Muscle of back (tissue), 11 donors: ENCODE data around the gene TECTA. TPM values are rescaled to one million over a fixed set of nuclear protein-coding genes. Genes with fewer than 3 reads are reported as not detected.
"Not testable (repeated sequence)": the region's sequence is repeated elsewhere in the genome, so short reads cannot be mapped to it uniquely, and the experiment has no call there.

Experiments used
- DNase-seq, 3 donors: peaks; one replicate each; pipeline versions ENCODE4 v3.0.0 to v3.0.0-alpha.2; 2013
- polyA plus RNA-seq, 10 donors: library from polyadenylated mRNA; unstranded; fragments of 120-200 nt; gene quantifications; one replicate each; pipeline ENCODE4 v1.2.1, GENCODE V29; 2013; ENCODE audit not compliant: insufficient read length in 10 of 10

The TECTA gene
- polyA plus RNA-seq, 10 donors: 0.90 to 2.3 (median 1.5) TPM

DNA sequence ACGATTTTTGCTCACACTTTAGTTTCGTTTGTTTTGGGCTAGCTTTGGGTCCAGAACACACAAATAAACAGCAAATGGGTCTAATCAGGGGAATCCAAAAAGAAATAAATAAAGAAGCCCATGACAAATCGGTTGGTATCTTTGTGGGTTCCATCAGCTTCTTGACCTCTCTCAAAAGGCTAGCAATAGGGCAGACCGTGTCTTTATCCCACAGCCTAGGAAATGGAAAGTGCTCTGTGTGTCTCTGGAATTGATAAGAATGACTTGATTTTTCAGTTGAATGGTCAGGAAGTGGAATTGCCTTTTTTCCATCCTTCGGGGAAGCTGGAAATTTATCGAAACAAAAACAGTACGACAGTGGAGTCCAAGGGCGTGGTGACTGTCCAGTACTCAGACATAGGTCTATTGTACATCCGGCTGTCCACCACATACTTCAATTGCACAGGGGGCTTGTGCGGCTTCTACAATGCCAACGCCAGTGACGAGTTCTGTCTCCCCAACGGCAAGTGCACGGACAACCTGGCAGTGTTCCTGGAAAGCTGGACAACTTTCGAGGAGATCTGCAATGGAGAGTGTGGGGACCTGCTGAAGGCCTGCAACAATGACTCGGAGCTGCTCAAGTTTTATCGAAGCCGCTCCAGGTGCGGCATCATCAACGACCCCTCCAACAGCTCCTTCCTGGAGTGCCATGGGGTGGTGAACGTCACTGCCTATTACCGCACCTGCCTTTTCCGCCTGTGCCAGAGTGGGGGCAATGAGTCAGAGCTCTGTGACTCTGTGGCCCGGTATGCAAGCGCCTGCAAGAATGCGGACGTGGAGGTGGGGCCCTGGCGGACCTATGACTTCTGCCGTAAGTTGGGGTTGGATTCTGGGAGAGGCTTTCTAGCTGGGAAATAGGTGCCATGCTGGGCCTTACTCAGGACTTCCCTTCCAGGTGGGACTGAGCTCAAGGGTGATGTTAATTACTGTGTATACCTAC lies 28.6 kb downstream of the TECTA start:
- DNase-seq: no peak

DNA sequence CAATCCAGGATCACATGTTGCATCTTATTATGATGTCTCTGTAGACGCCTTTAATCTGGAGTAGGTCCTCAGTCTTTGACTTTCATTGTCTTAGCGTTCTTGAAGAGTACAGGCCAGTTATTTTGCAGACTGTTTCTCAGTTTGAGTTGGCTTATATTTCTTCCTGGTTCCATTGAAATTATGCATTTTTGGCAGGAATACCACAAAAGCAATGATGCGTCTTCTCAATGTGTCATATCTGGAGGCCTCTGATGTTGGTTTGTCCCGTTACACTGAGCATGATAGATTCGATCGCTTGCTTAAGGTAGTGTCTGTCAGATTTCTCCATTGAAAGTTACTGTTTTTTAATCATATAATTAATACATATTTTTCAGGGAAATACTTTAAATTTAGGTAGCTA lies 30.6 kb downstream of the TECTA start:
- DNase-seq: no peak

DNA sequence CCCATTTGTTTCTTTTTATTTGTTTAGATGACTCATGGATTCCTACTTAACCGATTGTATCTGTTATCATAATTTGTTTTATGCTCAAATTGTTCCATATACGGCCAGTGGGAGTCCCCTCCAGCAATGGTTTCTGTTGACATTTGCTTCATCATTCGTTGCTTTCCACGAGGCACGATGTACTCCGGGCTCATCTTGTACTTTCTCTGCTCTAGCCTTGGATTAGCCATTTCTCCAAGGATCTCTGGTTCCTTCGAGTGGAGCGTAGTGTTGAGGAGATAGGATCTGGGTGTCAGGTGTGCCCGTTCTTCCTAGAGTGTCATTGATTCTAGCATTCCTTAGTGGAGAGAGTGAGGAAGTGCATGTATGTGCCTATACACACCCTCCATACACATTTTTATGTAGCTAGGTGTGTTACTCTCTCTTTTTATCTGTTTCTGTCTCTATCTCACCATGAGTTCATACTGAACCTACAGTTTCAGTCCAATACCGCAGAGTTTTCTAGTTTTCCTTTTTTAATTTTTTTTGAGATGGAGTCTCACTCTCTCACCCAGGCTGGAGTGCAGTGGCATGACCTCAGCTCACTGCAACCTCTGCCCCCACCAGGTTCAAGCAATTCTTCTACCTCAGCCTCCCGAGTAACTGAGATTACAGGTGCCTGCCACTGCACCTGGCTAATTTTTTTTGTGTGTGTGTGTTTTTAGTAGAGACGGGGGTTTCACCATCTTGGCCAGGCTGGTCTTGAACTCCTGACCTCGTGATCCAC lies 31.4 kb downstream of the TECTA start:
- no peak for DNase-seq

GRCh38 chr11:121134741-121135312 lies 33.8 kb downstream of the TECTA start:
- DNase-seq: peak in 2 of 3 donors; percentile 20 to 39

- DNase-seq: no peak
These were observed 36.0 kb downstream of the TECTA start for GRCh38 chr11:121137005-121137404.

- DNase-seq: no peak
These were observed 37.2 kb downstream of the TECTA start for GRCh38 chr11:121138259-121138658.

DNA sequence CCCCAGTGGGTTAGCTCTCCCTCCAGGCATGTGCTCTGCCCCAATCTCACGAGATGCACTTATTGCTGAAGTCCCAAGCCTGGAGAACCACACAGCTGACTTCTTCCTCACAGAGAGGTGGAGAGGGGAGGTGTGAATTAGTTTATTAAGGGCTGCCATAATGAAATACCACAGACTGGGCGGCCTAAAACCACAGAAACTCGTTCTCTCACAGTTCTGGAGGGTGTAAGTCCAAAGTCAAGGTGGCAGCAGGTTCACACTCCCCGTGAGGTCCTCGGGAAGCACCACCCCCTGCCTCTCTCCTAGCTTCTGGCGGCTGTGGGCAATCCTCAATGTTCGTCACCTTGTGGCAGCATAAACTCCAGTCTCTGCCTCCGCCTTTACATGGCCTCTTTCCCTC lies 39.3 kb downstream of the TECTA start:
- DNase-seq: no peak

- DNase-seq: no peak
These were observed 40.0 kb downstream of the TECTA start for GRCh38 chr11:121141066-121141465.

DNA sequence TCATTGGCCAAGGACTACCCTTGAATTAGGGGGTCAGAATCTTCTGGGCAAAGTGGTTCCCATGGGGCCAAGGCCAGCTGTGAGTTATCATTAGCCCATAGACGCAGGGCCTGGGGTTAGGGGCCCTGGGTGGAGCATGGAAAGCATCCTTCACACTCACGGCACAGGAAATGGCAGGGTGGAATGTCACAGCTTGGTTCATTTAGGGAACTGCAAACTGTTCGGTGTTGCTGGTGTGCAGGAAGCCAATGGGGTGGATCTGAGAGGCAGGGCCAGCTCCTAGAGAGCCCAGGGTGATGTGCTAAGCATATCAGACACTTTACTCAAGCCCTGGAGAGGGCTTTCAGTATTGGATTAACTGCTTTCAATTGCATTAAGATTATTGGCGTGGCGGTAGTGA lies 42.9 kb downstream of the TECTA start:
- DNase-seq: no peak

DNA sequence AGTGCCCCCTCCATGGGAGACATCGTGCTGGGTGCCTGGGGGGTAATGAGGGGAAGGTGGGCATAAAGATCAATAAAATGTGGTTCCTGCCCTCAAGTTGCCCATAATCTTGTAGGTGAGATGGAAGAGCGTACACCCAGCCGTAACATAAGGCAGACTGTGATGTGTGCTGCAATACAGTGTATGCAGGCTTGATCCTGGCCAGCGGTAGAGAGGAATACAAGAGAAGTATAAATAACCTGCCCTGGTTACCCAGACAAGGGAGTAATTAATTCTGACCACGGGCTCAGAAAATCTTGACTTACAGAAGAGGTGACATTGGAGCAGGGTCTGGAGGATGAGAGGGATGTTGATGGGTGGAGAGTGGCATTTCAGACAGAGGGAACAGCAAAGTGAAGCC lies 43.7 kb downstream of the TECTA start:
- no peak for DNase-seq

DNA sequence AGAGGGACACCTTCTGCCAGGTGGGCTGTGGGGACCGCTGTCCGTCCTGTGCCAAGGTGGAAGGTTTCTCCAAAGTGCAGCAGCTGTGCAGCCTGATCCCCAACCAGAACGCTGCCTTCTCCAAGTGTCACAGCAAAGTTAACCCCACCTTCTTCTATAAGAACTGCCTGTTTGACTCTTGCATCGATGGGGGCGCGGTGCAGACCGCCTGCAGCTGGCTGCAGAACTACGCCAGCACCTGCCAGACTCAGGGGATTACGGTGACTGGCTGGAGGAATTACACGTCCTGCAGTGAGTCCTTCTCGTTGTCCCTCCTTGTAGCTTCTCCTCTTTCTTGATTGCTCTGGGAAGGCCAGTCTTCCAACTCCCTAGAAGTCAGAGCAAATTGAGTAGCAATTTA lies 44.8 kb downstream of the TECTA start:
- DNase-seq: no peak

DNA sequence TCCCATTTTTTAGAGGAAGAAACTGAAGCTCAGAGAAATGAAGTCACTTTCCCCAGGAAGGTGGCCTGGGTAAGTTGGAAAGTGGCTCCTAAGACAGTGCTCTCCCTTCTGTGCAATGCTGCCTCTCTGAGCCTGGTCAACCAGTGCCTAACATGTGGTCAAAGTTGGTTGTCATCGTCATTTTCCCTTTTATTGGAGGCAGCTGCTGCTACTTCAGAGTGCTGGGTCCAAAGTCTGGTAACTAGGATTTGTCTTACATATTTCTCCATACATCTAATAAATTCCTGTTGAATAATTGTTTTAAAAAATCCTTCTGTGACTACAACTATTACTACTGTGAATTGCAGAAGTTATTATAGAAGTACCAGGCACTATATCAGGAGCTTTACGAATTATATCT lies 48.1 kb downstream of the TECTA start:
- DNase-seq: no peak

DNA sequence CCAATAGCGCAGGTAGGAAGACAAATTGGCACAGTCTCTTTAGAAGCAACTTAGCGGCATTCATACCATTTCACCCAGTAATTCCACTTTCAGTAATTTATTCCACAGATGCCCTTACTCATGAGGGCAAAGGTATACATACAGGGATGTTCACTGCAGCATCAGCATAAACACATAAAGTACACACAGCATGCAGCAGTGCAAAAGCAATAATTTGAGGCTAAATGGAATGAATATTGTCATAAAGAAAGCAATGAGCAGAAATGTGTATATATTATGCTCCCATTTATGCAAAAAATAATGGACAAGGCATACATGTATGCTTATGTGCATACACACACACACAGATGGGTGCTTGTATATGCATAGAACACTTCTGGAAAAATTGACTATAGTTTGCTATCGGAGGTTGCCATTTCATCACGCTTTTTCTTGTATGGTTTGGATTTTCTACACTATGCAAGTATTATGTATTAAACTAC lies 50.2 kb downstream of the TECTA start:
- DNase-seq: no peak

DNA sequence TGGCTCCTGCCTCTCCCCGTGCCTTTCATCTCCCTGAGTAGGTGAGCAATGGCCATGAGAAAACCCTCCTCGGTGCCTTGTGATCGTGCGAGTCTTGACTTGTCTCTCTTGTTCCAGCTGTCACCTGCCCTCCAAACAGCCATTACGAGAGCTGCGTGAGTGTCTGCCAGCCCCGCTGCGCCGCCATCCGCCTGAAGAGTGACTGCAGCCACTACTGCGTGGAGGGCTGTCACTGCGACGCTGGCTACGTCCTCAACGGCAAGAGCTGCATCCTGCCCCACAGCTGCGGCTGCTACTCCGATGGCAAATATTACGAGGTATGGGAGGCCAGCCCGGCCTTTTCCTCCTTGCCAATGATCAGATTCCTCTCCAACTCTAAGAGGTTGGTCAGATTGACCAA lies 51.7 kb downstream of the TECTA start:
- DNase-seq: no peak

DNA sequence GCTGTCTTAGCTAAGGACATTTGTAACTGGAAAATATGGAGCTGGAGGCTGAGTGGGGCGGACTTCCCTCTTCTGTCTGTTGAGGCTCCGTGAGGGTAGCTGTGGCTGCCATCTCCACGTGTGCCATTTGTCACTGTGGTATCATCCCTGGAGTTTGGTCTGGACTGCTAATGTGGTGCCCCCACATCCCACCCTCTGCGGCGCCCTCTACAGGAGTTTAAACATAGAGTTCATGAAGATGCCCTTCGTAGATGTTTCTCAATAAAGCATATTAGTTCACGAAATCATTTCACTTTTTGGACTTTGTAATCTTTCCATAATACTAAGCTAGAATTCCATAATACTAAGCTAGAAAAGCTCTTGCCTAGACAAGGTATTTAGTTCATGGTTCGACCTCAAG lies 52.4 kb downstream of the TECTA start:
- no peak for DNase-seq

DNA sequence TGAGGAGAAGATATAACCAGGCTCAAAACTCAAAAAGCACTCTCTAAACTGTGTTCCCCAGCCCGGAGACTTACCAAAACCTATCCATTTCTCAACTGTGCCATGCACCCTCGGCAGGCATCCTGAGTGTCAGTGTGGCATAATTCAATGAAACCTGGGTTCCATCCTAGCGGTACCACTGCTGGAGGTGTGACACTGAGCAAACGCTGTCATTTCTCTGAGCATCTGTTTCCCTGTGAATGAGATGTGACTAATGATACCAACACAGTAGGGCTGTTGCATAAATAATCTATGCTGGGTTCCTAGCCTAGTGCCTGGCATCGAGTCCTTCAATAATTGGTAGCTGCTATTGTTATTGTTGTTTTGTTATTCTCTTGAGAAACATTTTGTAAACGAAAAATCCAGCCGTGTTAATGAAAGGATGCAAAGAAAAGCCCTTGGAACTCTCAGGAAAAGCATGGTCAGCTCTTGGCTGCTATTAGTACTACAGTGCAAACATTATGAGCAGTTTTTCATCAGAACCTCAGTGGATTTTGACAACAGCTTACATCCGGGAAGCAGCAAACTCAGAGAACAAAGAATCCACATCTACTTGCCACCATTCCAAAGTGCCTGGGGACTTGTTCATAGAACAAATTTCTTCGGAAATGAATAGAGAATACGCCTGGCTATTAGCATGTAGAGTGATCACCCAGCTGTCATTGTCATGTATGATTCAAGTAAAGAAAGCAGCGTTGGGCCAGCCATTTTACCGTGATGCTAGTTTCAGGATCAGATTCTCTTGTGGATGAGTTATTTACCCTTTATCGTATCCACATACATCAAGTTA lies 53.7 kb downstream of the TECTA start:
- no peak for DNase-seq

DNA sequence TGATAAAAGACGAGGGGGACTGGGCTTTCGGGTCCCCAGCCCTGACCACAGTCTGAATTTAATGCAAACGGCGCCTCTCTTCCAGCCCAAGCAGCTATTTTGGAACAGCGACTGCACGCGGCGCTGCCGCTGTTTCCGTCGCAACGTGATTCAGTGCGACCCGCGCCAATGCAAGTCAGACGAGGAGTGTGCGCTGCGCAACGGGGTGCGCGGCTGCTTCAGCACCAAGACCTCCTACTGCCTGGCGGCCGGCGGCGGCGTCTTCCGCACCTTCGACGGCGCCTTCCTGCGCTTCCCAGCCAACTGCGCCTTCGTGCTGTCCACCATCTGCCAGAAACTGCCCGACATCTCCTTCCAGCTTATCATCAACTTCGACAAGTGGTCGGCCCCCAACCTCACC lies 56.7 kb downstream of the TECTA start:
- DNase-seq: no peak

DNA sequence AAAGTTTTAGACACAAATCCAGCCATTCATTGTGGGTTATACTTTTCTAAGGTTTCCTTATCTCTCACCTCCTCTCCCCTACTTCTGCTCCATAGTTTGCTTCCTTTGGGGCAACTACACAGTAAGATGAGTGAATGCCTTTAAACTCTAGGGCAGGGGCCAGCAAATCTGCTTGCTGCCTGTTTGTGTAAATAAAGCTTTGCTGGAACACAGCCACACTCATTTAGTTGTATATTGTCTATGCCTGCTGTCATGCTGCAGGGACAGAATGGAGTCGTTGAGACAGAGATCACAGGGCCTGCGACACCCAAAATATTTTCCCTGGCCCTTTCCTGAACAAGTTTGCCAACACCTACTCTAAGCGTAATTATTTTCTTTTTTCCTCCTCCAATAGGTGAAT lies 58.7 kb downstream of the TECTA start:
- DNase-seq: no peak

DNA sequence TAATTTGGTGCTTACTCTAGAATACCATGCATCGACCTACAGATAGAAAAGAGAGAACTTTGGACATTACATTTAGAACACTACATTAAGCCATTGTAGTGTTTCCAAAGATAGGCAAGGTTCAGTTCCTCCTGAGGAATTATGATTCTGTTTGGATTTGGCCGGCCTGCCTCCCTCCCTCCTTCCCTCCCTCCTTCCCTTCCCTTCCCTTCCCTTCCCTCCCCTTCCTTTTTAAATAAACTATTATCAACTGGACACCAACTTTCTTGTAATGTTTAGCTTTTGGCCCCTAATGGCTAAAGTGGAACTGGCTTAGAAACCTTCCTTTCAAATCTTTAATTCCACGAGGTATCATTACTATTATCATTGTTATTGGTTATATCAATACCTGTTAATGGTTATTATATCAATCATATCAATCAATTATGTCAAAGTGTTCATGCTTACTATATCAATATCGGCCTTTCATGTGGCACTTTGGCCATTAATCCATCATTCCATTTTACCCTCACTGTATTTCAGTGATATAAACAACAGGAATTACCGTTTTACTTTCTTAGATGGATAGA lies 60.4 kb downstream of the TECTA start:
- no peak for DNase-seq

GRCh38 chr11:121163658-121164308 lies 62.7 kb downstream of the TECTA start:
- no peak for DNase-seq

- not testable (repeated sequence) for DNase-seq
These were observed 76.6 kb downstream of the TECTA start for GRCh38 chr11:121177629-121178028.
